Endothelial cell of umbilical vein (primary cell): Measurements from ENCODE around the gene NR5A1. TPM values are rescaled to one million over a fixed set of nuclear protein-coding genes. Genes with fewer than 3 reads are reported as not detected.

Experiments
- BruUV-seq: library from RNA; stranded (reverse); fragments of 400-500 nt; replicated peaks from 2 replicates; lab custom pipeline; 2021; lab: Mats Ljungman, UMichigan
- CTCF ChIA-PET: fragments of 300-600, 350-600 bp; sonication (Branson Sonifier 250); formaldehyde crosslinking; loops from one replicate; lab custom pipeline; 2021; ENCODE audit warnings: antibody characterized with exemption, inconsistent platforms; lab: Charles Lee
- POLR2A ChIA-PET: fragments of 300-600, 350-600 bp; sonication (Branson Sonifier 250); formaldehyde crosslinking; loops from one replicate; lab custom pipeline; 2021; ENCODE audit warnings: antibody characterized with exemption, inconsistent platforms; lab: Charles Lee
- DNase-seq: peaks from one replicate; pipeline ENCODE4 v3.0.0-alpha.2; 2011; ENCODE audit warnings: low read depth, low spot score
- FAIRE-seq: peaks from 2 replicates; lab custom pipeline; 2011; peaks lifted over from hg19 to GRCh38; lab: Jason Lieb, UNC
- H2AFZ ChIP-seq: 2 replicates; pipeline ENCODE4 v1.6.0; 2012; ENCODE audit warnings: low read depth, low read length, control low read depth, inconsistent platforms
- H3K27ac ChIP-seq: 2 replicates; pipeline ENCODE4 v1.5.1; 2011; ENCODE audit warnings: low read depth, mild to moderate bottlenecking, control low read depth, low read length, moderate library complexity; ENCODE audit not compliant: insufficient read depth
- H3K27me3 ChIP-seq, 2 experiments: 2 replicates each; pipeline versions ENCODE4 v1.6.0 to v1.6.1; 2011; ENCODE audit warnings: low read length in 2 of 2, mixed read lengths in 1 of 2; ENCODE audit not compliant: control insufficient read depth in 2 of 2, insufficient read depth in 2 of 2
- H3K36me3 ChIP-seq, 2 experiments: 2 replicates in 1 of 2; 3 replicates in 1 of 2; pipeline ENCODE4 v1.5.1; 2011; ENCODE audit warnings: low read length in 2 of 2, mild to moderate bottlenecking in 1 of 2, moderate library complexity in 1 of 2; ENCODE audit not compliant: control insufficient read depth in 2 of 2, insufficient read depth in 2 of 2; ENCODE audit errors: extremely low read depth in 1 of 2
- H3K4me1 ChIP-seq: 3 replicates; pipeline ENCODE4 v1.5.1; 2011; ENCODE audit warnings: mild to moderate bottlenecking, low read length; ENCODE audit not compliant: control insufficient read depth, insufficient read depth; ENCODE audit errors: extremely low read depth
- H3K4me2 ChIP-seq: 2 replicates; pipeline ENCODE4 v1.6.1; 2011; ENCODE audit warnings: low read length, control low read depth, mixed read lengths; ENCODE audit not compliant: insufficient read depth
- H3K4me3 ChIP-seq, 3 experiments: fragments of 200-600 bp in 1 of 3; sonication (generic), shearing (Covaris generic) in 1 of 3; replicated peaks in 1 of 3; 2 replicates each; pipeline ENCODE4 v1.5.1; 2011 to 2016; ENCODE audit warnings: control low read depth in 3 of 3, low read length in 3 of 3, mild to moderate bottlenecking in 2 of 3, inconsistent platforms in 1 of 3, low read depth in 1 of 3, moderate library complexity in 1 of 3; ENCODE audit not compliant: insufficient read depth in 1 of 3
- H3K79me2 ChIP-seq: 2 replicates; pipeline ENCODE4 v1.6.0; 2012; ENCODE audit warnings: low read length, inconsistent platforms; ENCODE audit not compliant: control insufficient read depth, insufficient read depth
- H3K9ac ChIP-seq: replicated peaks from 2 replicates; pipeline ENCODE3; 2011; ENCODE audit warnings: low read length, control low read depth; ENCODE audit not compliant: insufficient read depth; ENCODE audit errors: extremely low read depth
- H3K9me1 ChIP-seq: replicated peaks from 3 replicates; pipeline ENCODE4 v1.6.0; 2011; ENCODE audit warnings: mild to moderate bottlenecking, low read length; ENCODE audit not compliant: control insufficient read depth, insufficient read depth; ENCODE audit errors: extremely low read depth
- H3K9me3 ChIP-seq: replicated peaks from 2 replicates; pipeline ENCODE4 v1.5.1; 2012; ENCODE audit warnings: low read length, inconsistent platforms; ENCODE audit not compliant: control insufficient read depth, insufficient read depth
- H4K20me1 ChIP-seq: replicated peaks from 2 replicates; pipeline ENCODE3; 2011; ENCODE audit warnings: mild to moderate bottlenecking, low read length; ENCODE audit not compliant: control insufficient read depth, insufficient read depth; ENCODE audit errors: extremely low read depth
- EZH2 ChIP-seq: IDR thresholded peaks from 2 replicates; pipeline ENCODE4 v1.6.1; 2012; ENCODE audit warnings: borderline replicate concordance, low read depth, mild to moderate bottlenecking, moderate library complexity, low read length, inconsistent platforms; ENCODE audit not compliant: severe bottlenecking
- FOS ChIP-seq: IDR thresholded peaks from 2 replicates; pipeline ENCODE4 v1.6.1; 2011; ENCODE audit warnings: mild to moderate bottlenecking, low read length, moderate library complexity, borderline replicate concordance; ENCODE audit not compliant: insufficient read depth
- GATA2 ChIP-seq: IDR thresholded peaks from 2 replicates; pipeline ENCODE4 v1.7.0; 2011; ENCODE audit warnings: low read depth, mild to moderate bottlenecking, moderate library complexity, mixed read lengths, low read length; ENCODE audit not compliant: insufficient read length, insufficient read depth
- JUN ChIP-seq: IDR thresholded peaks from 2 replicates; pipeline ENCODE4 v1.6.1; 2011; ENCODE audit warnings: borderline replicate concordance, low read depth; ENCODE audit not compliant: insufficient read length, insufficient read depth
- MYC ChIP-seq: IDR thresholded peaks from one replicate; pipeline ENCODE4 v1.6.1; 2011; ENCODE audit warnings: mild to moderate bottlenecking, low read depth, low read length
- POLR2A ChIP-seq: IDR thresholded peaks from 2 replicates; pipeline ENCODE4 v1.6.1; 2012; ENCODE audit warnings: low read depth, mild to moderate bottlenecking, control low read depth, low read length
- POLR2AphosphoS5 ChIP-seq: IDR thresholded peaks from 2 replicates; pipeline ENCODE4 v1.6.1; 2012; ENCODE audit warnings: low read depth, mild to moderate bottlenecking, control low read depth, low read length, moderate library complexity; ENCODE audit not compliant: insufficient read depth
- dilution Hi-C: fragments of 300-500 bp; cut with MboI; formaldehyde crosslinking; loops from one replicate; pipeline ENCODE4 v1.15.0; 2019; ENCODE audit warnings: low sequenced_read_pairs; ENCODE audit not compliant: extremely low pct_ligation_motif_present
- intact Hi-C: fragments of 100-400 bp; cut with micrococcal nuclease; formaldehyde crosslinking; loops from one replicate; pipeline ENCODE4 v1.10.0; 2022
- polyA plus RNA-seq, 4 experiments: library from polyadenylated mRNA; depleted of rRNA in 3 of 4; stranded (reverse) in 3 of 4; unstranded in 1 of 4; fragments of >200 nt; gene quantifications; 2 replicates each; pipeline versions ENCODE4 v1.2.1 to v1.2.3, GENCODE V29; 2011 to 2012; ENCODE audit warnings: missing spikeins in 1 of 4
- total RNA-seq: library from RNA; stranded (reverse); gene quantifications from 2 replicates; pipeline ENCODE4 v1.2.3, GENCODE V29; 2021
- TF ChIP-seq, protein P1 (sequence below): IDR thresholded peaks from 2 replicates; pipeline ENCODE4 v1.6.1; 2011; ENCODE audit not compliant: insufficient read depth, insufficient read length
- TF ChIP-seq, protein P2 (sequence below), 2 donors: IDR thresholded peaks; 1 replicate in 1 of 2; 2 replicates in 1 of 2; pipeline ENCODE4 v1.5.1; 2011; ENCODE audit warnings: low read length in 2 of 2, mild to moderate bottlenecking in 2 of 2, moderate library complexity in 2 of 2, control low read depth in 1 of 2, inconsistent platforms in 1 of 2, low read depth in 1 of 2; ENCODE audit not compliant: insufficient read depth in 1 of 2; ENCODE audit errors: extremely low read depth in 1 of 2

Gene NR5A1
- total and polyA plus RNA-seq, 2 donors (not counting 3 experiments of a cell fraction or from before 2014, with no cell fraction given), result not detected

DNA sequence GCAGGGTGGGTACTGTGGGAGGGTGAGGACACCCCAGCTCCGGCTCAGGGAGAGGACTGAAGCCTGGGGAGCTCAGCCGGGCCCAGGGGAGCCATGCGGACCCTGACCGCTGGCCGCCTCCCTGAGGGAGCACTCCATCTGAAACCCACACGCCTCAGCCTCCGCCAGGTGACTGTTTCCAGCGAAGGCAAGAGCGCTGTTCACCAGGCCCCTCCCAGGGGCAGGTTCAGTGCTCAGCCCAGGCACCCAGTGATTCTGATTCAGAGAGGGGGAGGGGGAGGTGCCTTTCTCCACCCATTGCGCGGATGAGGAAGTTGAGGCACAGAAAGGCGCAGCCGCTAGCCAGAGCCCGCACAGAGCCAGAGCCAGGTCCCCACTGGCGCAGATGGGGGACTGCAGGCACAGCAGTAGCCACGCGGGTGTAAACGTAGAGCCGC is 30.0 kb downstream of the NR5A1 start:
- Histone ChIP-seq H3K27ac (no peak overlapping the region), H4K20me1 (no peaks in the 10 kb centered on the region), H3K9ac (no peak overlapping the region), H3K4me2 (no peak overlapping the region), H3K36me3 (no peaks in the 10 kb centered on the region), H3K27me3 (peaks cover 20 to 31% of the 10 kb centered on the region in 2 experiments), H3K4me3 (no peak overlapping the region), H3K9me3 (no peaks in the 10 kb centered on the region), H3K4me1 (no peaks in the 10 kb centered on the region), H3K79me2 (no peaks in the 10 kb centered on the region), H2AFZ (no peak overlapping the region), H3K9me1 (no peaks in the 10 kb centered on the region)
- dilution Hi-C loops, result no loop called here
- ChIA-PET CTCF (interaction anchor here (1.5 kb wide), 1 partner anchor 10 kb away, joined by 4 read pairs; no protein-coding TSS in a partner anchor), POLR2A (no interaction called here)
- TF ChIP-seq EZH2 (peak; percentile 49), FOS (no peak)
- intact Hi-C loops, result no loop called here
- FAIRE-seq, result no peak
- DNase-seq, result no peak
- no TSS peak for BruUV-seq

DNA sequence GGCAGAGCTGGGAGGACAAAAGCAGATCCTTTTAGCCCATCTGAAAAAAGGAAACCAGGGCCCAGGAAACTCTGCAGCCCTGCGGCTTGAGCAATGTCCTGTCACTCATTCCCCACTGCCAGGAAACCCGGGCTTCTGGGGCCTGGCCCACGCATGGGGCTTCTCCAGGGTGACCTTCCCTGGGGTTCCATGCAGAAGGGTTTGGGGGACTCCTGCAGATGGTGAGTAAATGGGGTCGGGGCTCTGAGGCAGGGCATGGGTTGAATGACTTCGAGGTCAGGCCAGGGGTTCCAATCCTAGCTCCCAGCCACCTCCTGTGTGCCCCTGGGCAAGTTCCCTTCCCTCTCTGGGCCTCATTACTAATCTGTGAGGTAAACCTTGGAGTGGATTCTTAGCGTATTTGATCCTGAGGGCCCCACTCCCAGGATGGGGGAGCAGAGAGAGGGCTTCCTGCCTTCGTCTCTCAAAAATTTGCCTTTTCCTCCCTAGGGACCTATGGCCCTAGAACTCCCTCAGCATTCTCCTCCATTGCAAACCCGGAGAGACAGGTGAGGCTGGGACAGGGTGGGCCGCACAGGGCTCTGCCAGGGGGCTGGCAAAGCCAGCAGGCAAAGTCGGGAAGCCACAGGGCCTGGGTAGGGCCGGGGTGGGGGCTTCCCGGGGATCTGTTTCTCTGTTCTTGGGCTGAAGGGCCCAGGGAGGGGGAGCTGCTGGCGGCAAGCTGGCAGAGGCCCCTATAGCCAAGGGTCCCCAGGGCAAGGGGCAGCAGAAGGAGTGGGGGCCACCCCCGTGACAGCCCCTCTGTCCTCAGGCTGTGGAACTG is 31.1 kb downstream of the NR5A1 start:
- no peak for TF ChIP-seq POLR2A
- no peak for TF ChIP-seq MYC
- no peak for TF ChIP-seq EZH2
- TF ChIP-seq GATA2, result no peak
- no peak for TF ChIP-seq POLR2AphosphoS5
- TF ChIP-seq, protein P1, sequence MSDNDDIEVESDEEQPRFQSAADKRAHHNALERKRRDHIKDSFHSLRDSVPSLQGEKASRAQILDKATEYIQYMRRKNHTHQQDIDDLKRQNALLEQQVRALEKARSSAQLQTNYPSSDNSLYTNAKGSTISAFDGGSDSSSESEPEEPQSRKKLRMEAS, result no peak
- no peak for TF ChIP-seq JUN
- TF ChIP-seq, protein P2, sequence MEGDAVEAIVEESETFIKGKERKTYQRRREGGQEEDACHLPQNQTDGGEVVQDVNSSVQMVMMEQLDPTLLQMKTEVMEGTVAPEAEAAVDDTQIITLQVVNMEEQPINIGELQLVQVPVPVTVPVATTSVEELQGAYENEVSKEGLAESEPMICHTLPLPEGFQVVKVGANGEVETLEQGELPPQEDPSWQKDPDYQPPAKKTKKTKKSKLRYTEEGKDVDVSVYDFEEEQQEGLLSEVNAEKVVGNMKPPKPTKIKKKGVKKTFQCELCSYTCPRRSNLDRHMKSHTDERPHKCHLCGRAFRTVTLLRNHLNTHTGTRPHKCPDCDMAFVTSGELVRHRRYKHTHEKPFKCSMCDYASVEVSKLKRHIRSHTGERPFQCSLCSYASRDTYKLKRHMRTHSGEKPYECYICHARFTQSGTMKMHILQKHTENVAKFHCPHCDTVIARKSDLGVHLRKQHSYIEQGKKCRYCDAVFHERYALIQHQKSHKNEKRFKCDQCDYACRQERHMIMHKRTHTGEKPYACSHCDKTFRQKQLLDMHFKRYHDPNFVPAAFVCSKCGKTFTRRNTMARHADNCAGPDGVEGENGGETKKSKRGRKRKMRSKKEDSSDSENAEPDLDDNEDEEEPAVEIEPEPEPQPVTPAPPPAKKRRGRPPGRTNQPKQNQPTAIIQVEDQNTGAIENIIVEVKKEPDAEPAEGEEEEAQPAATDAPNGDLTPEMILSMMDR (IDR thresholded peaks at IDR 0.05; ENCODE audit: extremely low read depth in 1 of 2, insufficient read depth in 1 of 2, low read depth in 1 of 2, low read length in 2 of 2), result no peak
- TF ChIP-seq FOS, result no peak
- H3K4me3 ChIP-seq, result no peak overlapping the region
- no TSS peak for BruUV-seq
- no peaks in the 10 kb centered on the region for H3K9me1 ChIP-seq
- H3K9ac ChIP-seq, result no peak overlapping the region
- DNase-seq (no peak), FAIRE-seq (no peak)
- no peaks in the 10 kb centered on the region for H4K20me1 ChIP-seq
- no peaks in the 10 kb centered on the region for H3K79me2 ChIP-seq
- ChIA-PET POLR2A (no interaction called here), CTCF (no interaction called here)
- dilution Hi-C loops (no loop called here), intact Hi-C loops (no loop called here)
- H3K4me2 ChIP-seq, result no peak overlapping the region
- H3K36me3 ChIP-seq, result no peaks in the 10 kb centered on the region
- H2AFZ ChIP-seq, result no peak overlapping the region
- H3K27ac ChIP-seq, result no peak overlapping the region
- H3K27me3 ChIP-seq, result peaks cover 20 to 29% of the 10 kb centered on the region in 2 experiments
- no peaks in the 10 kb centered on the region for H3K4me1 ChIP-seq
- no peaks in the 10 kb centered on the region for H3K9me3 ChIP-seq
